Amniotic epithelial cell (primary cell): ENCODE results near the gene GLCCI1.

ENCODE experiments used
- DNase-seq: peaks from one replicate; pipeline ENCODE4 v3.0.0-alpha.2; 2010; ENCODE audit warnings: low read depth

GLCCI1 gene

DNA sequence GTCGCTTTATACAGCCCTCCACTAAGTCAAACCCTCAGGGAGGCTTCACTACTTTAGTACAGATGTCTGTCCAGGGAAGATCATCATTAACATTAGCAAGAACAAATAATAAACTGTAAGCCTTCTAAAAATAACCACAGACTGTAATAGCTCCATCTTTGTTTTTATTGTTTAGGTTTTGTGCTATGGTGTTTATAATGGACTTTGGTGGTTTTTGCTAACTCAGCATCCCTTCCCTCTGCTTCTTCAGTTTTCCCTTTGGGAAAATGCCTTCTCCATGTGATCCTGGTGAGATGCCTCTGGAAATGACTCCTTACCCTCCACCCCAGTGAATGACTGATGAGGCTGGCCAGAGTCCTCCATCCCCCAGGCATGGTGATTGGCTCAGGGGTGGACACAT is 162.1 kb downstream of the GLCCI1 start:
- no peak for DNase-seq

- DNase-seq = no peak
Observed at GRCh38 chr7:8131694-8132605, 163.4 kb downstream of the GLCCI1 start.

DNA sequence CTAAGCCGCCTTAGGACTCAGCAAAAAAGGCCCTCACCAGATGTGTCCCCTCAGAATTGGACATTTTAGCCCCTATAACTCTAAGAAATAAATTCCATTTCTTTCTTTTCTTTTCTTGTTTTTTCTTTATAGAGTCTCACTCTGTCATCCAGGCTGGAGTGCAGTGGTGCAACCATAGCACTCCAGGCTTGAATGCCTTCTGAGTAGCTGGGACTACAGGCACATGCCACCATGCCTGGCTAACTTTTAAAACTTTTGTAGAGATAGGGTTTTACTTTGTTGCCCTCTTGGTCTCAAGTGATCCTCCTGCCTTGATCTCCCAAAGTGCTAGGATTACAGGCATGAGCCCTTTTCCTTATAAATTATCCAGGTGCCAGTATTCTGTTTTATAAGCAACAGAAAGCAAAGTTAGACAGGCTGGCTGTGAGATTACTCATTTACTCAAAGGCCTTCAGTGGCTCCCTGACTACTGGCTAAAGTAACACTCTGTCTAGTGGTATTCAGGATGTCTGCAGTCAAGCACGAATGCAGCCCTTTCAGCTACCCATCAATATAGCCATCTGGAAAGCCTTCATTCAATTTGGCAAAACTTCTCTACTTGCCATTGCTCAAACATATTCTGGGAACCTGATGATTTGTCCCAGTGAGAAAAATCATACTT is 164.7 kb downstream of the GLCCI1 start:
- no peak for DNase-seq

- no peak for DNase-seq
Observed at GRCh38 chr7:8134089-8134733, 165.6 kb downstream of the GLCCI1 start.

- DNase-seq = no peak
Observed at GRCh38 chr7:8135417-8135816, 166.8 kb downstream of the GLCCI1 start.

DNA sequence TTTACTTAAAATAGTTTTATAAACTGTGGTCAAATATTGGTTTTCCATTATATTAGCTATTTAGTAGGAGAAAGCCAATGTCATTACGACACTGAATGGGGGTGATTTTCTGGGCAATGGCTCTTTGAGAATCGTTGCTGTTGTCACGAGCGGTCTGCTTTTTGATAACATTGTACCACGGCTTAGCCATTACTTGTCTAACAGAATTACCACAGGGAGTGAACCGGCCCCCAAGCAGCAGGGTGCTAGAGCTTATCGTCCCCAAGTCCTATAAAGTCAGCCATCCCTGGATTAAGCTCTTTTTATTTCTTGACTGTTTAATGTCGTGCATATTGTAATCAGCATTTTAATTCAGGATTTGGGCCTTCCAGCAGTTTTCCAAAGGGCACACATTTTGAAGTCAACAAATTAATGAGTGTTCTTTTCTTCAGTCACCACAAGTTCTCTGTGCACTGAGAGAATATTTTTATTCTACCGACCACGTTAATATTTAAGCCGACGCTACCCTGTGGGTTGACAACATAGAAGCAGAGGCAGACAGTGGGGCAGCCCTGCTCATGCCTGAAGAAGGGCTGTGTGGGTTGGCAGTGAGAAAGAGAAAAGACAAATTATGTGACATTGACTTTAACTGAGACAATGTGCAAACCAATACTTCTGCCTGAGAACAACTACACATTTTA is 167.6 kb downstream of the GLCCI1 start:
- DNase-seq = no peak
